Renal cortical epithelial cell (primary cell): ENCODE measurements around the gene KCNK1. TPM values are rescaled to one million over a fixed set of nuclear protein-coding genes. Genes with fewer than 3 reads are reported as not detected.
A peak's percentile ranks its signal among the peaks of the same experiment; 100 is the strongest.

Experiments
- DNase-seq: peaks from one replicate; pipeline ENCODE4 v3.0.0-alpha.2; 2011; ENCODE audit warnings: low read depth
- total RNA-seq: library from RNA; depleted of rRNA; stranded (reverse); fragments of >200 nt; gene quantifications from 2 replicates; pipeline ENCODE4 v1.2.3, GENCODE V29; 2014

Gene KCNK1
- total RNA-seq, 1 donor from 2014 or later, result 11.2 TPM

GRCh38 chr1:233704170-233704897 is 90.4 kb downstream of the KCNK1 start:
- peak; percentile 67 for DNase-seq

GRCh38 chr1:233704898-233705723 is 91.2 kb downstream of the KCNK1 start:
- no peak for DNase-seq

- DNase-seq, result peak; percentile 43
Measured at GRCh38 chr1:233707153-233707879, 93.4 kb downstream of the KCNK1 start.

GRCh38 chr1:233707880-233708815 is 94.2 kb downstream of the KCNK1 start:
- DNase-seq, result no peak

- no peak for DNase-seq
Measured at GRCh38 chr1:233710031-233710430, 96.1 kb downstream of the KCNK1 start.

- DNase-seq, result no peak
Measured at GRCh38 chr1:233710507-233710906, 96.6 kb downstream of the KCNK1 start.

- no peak for DNase-seq
Measured at GRCh38 chr1:233714631-233715217, 100.8 kb downstream of the KCNK1 start.

GRCh38 chr1:233718057-233718456 is 104.2 kb downstream of the KCNK1 start:
- DNase-seq, result no peak

- DNase-seq, result no peak
Measured at GRCh38 chr1:233719655-233720341, 105.9 kb downstream of the KCNK1 start.

- peak; percentile 70 for DNase-seq
Measured at GRCh38 chr1:233721004-233721595, 107.2 kb downstream of the KCNK1 start.
